ENCODE results near the gene PPARA. TPM values are rescaled to one million over a fixed set of nuclear protein-coding genes. Genes with fewer than 3 reads are reported as not detected.

PPARA gene
- polyA plus RNA-seq, 1 experiment: 10.3 TPM

GRCh38 chr22:46145896-46146295 is 4.4 kb upstream of the PPARA start:
- DNase-seq (ENCODE audit: low read depth): no peak
- CTCF ChIA-PET: no interaction called here
- no peak for TF ChIP-seq CTCF (IDR thresholded peaks at IDR 0.05; ENCODE audit: insufficient read depth, low read depth, low read length)
- no peak overlapping the region for H3K4me3 ChIP-seq (ENCODE audit: low read depth, low read length)
- peaks cover 28% of the 10 kb centered on the region for H3K27me3 ChIP-seq (ENCODE audit: control insufficient read depth, insufficient read depth, low read length)
- no peaks in the 10 kb centered on the region for H3K36me3 ChIP-seq (ENCODE audit: control insufficient read depth, insufficient read depth, low read length)
- POLR2A ChIA-PET: no interaction called here

- peaks cover 28% of the 10 kb centered on the region for H3K27me3 ChIP-seq (ENCODE audit: control insufficient read depth, insufficient read depth, low read length)
- ChIA-PET CTCF (interaction anchor here (1.8 to 2.6 kb wide), 2 partner anchors 25 to 592 kb away, joined by 3 to 9 read pairs; no protein-coding TSS in a partner anchor), POLR2A (no interaction called here)
These were observed 4.0 kb upstream of the PPARA start for GRCh38 chr22:46146329-46146728.

GRCh38 chr22:46147061-46147460 is 3.3 kb upstream of the PPARA start:
- Histone ChIP-seq H3K36me3 (ENCODE audit: control insufficient read depth, insufficient read depth, low read length) (no peaks in the 10 kb centered on the region), H3K4me3 (ENCODE audit: low read depth, low read length) (no peak overlapping the region), H3K27me3 (ENCODE audit: control insufficient read depth, insufficient read depth, low read length) (peaks cover 28% of the 10 kb centered on the region)
- ChIA-PET POLR2A (no interaction called here), CTCF (interaction anchor here (1.8 to 2.6 kb wide), 2 partner anchors 25 to 593 kb away, joined by 3 to 9 read pairs; no protein-coding TSS in a partner anchor)
- TF ChIP-seq CTCF (IDR thresholded peaks at IDR 0.05; ENCODE audit: insufficient read depth, low read depth, low read length): no peak
- no peak for DNase-seq (ENCODE audit: low read depth)

More at GRCh38 chr22:46146329-46146728, 4.0 kb upstream of the PPARA start:
- Histone ChIP-seq H3K36me3 (ENCODE audit: control insufficient read depth, insufficient read depth, low read length) (no peaks in the 10 kb centered on the region), H3K4me3 (ENCODE audit: low read depth, low read length) (no peak overlapping the region)
- no peak for DNase-seq (ENCODE audit: low read depth)
- no peak for TF ChIP-seq CTCF (IDR thresholded peaks at IDR 0.05; ENCODE audit: insufficient read depth, low read depth, low read length)

- no peak overlapping the region for H3K4me3 ChIP-seq (ENCODE audit: low read depth, low read length)
- POLR2A ChIA-PET: no interaction called here
These were observed 2.7 kb upstream of the PPARA start for GRCh38 chr22:46147471-46148267.

More at GRCh38 chr22:46147471-46148267, 2.7 kb upstream of the PPARA start:
- CTCF ChIA-PET: interaction anchor here (1.8 to 2.6 kb wide), 2 partner anchors 26 to 594 kb away, joined by 3 to 9 read pairs; no protein-coding TSS in a partner anchor
- no peak for TF ChIP-seq CTCF (IDR thresholded peaks at IDR 0.05; ENCODE audit: insufficient read depth, low read depth, low read length)
- DNase-seq (ENCODE audit: low read depth): no peak
- Histone ChIP-seq H3K27me3 (ENCODE audit: control insufficient read depth, insufficient read depth, low read length) (peaks cover 25% of the 10 kb centered on the region), H3K36me3 (ENCODE audit: control insufficient read depth, insufficient read depth, low read length) (no peaks in the 10 kb centered on the region)
